KMS-11 (cell line): ENCODE measurements around the gene PSRC1.

Experiments
- H2AFZ ChIP-seq: fragments of 200-600 bp; sonication (generic); 2 replicates; pipeline ENCODE4 v1.6.1; 2016; ENCODE audit warnings: antibody characterized with exemption, mixed run types, low read depth
- H3K27ac ChIP-seq: fragments of 200-600 bp; sonication (generic); 2 replicates; pipeline ENCODE4 v1.6.1; 2016; ENCODE audit warnings: mild to moderate bottlenecking, mixed run types
- H3K27me3 ChIP-seq: fragments of 200-600 bp; sonication (generic); 2 replicates; pipeline ENCODE4 v1.6.1; 2017; ENCODE audit warnings: mild to moderate bottlenecking, low read depth, mixed run types, moderate library complexity; ENCODE audit not compliant: insufficient read depth
- H3K36me3 ChIP-seq: fragments of 200-600 bp; sonication (generic); 2 replicates; pipeline ENCODE4 v1.6.1; 2017; ENCODE audit warnings: mild to moderate bottlenecking, mixed run types; ENCODE audit not compliant: insufficient read depth
- H3K4me1 ChIP-seq: fragments of 200-600 bp; sonication (generic); 2 replicates; pipeline ENCODE4 v1.6.1; 2016; ENCODE audit warnings: mild to moderate bottlenecking, low read depth, mixed run types; ENCODE audit not compliant: poor library complexity, severe bottlenecking
- H3K4me2 ChIP-seq: fragments of 200-600 bp; sonication (generic); 2 replicates; pipeline ENCODE4 v1.7.0; 2016; ENCODE audit warnings: mild to moderate bottlenecking, mixed run types
- H3K4me3 ChIP-seq: fragments of 200-600 bp; sonication (generic); IDR thresholded peaks from 2 replicates; pipeline ENCODE4 v1.6.1; 2017; ENCODE audit warnings: low read depth, low read length, mixed read lengths; ENCODE audit not compliant: insufficient read depth
- H3K79me2 ChIP-seq: fragments of 200-600 bp; sonication (generic); 2 replicates; pipeline ENCODE4 v1.6.1; 2016; ENCODE audit warnings: low read depth, mixed run types; ENCODE audit not compliant: insufficient read depth
- H3K9ac ChIP-seq: fragments of 200-600 bp; sonication (generic); 2 replicates; pipeline ENCODE4 v1.6.1; 2016; ENCODE audit warnings: mild to moderate bottlenecking, mixed run types
- H4K20me1 ChIP-seq: fragments of 200-600 bp; sonication (generic); 2 replicates; pipeline ENCODE4 v1.6.1; 2016; ENCODE audit warnings: mild to moderate bottlenecking, mixed run types; ENCODE audit not compliant: insufficient read depth
- TF ChIP-seq, protein P1 (sequence below): fragments of 200-600 bp; sonication (generic); conservative IDR thresholded peaks from 2 replicates; pipeline ENCODE4 v1.6.1; 2017; ENCODE audit warnings: low read depth, mild to moderate bottlenecking, antibody characterized with exemption, low read length, moderate library complexity, mixed read lengths

PSRC1 gene

DNA sequence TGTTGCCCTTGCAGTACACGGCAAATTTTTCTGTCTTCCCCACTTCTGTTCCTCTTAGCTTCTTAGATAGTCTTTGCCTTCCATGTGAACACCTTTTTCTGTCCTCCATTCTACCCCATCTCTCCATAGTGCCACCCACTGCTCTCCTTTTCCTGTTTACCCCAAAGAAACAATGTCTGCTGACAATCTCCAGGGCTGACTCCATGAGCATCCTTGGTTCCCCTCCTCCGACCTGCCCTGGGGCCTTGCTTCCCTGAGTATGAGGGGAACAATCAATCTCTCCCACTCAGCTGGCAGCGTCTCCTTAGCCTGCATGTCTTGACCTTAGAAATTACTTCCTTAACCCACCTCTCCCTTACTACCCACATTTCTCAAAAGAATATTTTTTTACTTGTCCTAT, 36.2 kb upstream of the PSRC1 start:
- H3K9ac ChIP-seq, result no peak overlapping the region
- no peak overlapping the region for H3K27ac ChIP-seq
- H3K36me3 ChIP-seq, result no peaks in the 10 kb centered on the region
- H4K20me1 ChIP-seq, result no peaks in the 10 kb centered on the region
- H2AFZ ChIP-seq, result no peak overlapping the region
- H3K79me2 ChIP-seq, result no peaks in the 10 kb centered on the region
- H3K4me3 ChIP-seq, result no peak overlapping the region
- H3K4me1 ChIP-seq, result no peaks in the 10 kb centered on the region
- no peaks in the 10 kb centered on the region for H3K27me3 ChIP-seq
- TF ChIP-seq, protein P1, sequence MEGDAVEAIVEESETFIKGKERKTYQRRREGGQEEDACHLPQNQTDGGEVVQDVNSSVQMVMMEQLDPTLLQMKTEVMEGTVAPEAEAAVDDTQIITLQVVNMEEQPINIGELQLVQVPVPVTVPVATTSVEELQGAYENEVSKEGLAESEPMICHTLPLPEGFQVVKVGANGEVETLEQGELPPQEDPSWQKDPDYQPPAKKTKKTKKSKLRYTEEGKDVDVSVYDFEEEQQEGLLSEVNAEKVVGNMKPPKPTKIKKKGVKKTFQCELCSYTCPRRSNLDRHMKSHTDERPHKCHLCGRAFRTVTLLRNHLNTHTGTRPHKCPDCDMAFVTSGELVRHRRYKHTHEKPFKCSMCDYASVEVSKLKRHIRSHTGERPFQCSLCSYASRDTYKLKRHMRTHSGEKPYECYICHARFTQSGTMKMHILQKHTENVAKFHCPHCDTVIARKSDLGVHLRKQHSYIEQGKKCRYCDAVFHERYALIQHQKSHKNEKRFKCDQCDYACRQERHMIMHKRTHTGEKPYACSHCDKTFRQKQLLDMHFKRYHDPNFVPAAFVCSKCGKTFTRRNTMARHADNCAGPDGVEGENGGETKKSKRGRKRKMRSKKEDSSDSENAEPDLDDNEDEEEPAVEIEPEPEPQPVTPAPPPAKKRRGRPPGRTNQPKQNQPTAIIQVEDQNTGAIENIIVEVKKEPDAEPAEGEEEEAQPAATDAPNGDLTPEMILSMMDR, result no peak
- no peak overlapping the region for H3K4me2 ChIP-seq

DNA sequence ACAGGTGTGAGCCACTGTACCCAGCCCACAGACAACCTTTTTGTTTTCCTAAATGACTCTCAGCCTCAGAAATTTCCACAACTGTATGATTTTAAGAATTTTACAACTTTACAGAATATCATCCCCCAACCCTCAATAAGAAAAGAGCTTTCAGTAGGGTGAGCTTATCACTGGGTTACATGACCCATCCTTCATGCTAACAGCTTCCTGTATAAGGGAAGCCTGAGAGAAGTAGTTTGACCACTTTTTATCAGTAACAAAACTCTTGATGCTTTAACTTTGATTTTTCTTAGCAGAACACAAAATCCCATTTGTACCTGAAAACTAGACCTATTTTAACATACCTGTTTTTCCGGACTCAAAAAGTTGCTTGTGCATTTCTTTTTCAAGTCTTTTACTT, 33.6 kb upstream of the PSRC1 start:
- H3K27ac ChIP-seq, result no peak overlapping the region
- no peaks in the 10 kb centered on the region for H3K36me3 ChIP-seq
- no peaks in the 10 kb centered on the region for H4K20me1 ChIP-seq

GRCh38 chr1:109315288-109315687, 32.3 kb upstream of the PSRC1 start:
- TF ChIP-seq, protein P1, result no peak
- Histone ChIP-seq H3K4me3 (no peak overlapping the region), H3K36me3 (no peaks in the 10 kb centered on the region), H3K27ac (no peak overlapping the region), H3K27me3 (no peaks in the 10 kb centered on the region), H3K4me2 (no peak overlapping the region), H3K4me1 (no peaks in the 10 kb centered on the region), H3K79me2 (no peaks in the 10 kb centered on the region), H2AFZ (no peak overlapping the region), H4K20me1 (no peaks in the 10 kb centered on the region), H3K9ac (no peak overlapping the region)

More for the DNA sequence above, 33.6 kb upstream of the PSRC1 start:
- Histone ChIP-seq H3K4me2 (no peak overlapping the region), H3K27me3 (no peaks in the 10 kb centered on the region), H3K79me2 (no peaks in the 10 kb centered on the region), H3K4me3 (no peak overlapping the region), H2AFZ (no peak overlapping the region), H3K4me1 (no peaks in the 10 kb centered on the region), H3K9ac (no peak overlapping the region)
- TF ChIP-seq, protein P1, result no peak

- Histone ChIP-seq H3K4me1 (no peaks in the 10 kb centered on the region), H3K36me3 (no peaks in the 10 kb centered on the region), H2AFZ (no peak overlapping the region), H3K9ac (no peak overlapping the region), H3K4me3 (no peak overlapping the region), H3K27ac (no peak overlapping the region), H3K4me2 (no peak overlapping the region), H3K79me2 (no peaks in the 10 kb centered on the region), H3K27me3 (no peaks in the 10 kb centered on the region), H4K20me1 (no peaks in the 10 kb centered on the region)
- TF ChIP-seq, protein P1, result no peak
These were observed 31.9 kb upstream of the PSRC1 start for GRCh38 chr1:109314795-109315194.
